ENCODE measurements around the gene NEU4. TPM values are rescaled to one million over a fixed set of nuclear protein-coding genes. Genes with fewer than 3 reads are reported as not detected.
"Not testable (repeated sequence)": the region's sequence is repeated elsewhere in the genome, so short reads cannot be mapped to it uniquely, and the experiment has no call there.

NEU4 gene
- total RNA-seq, 2 donors from 2014 or later: 4.1 to 9.4 TPM

- Mint-ChIP-seq H3K4me3 (no peak overlapping the region), H3K27me3 (no peaks in the 10 kb centered on the region), H3K27ac (peak overlapping the region; percentile 88), H3K4me1 (peaks cover 8% of the 10 kb centered on the region), H3K36me3 (ENCODE audit: low read depth) (no peaks in the 10 kb centered on the region)
- no peak for ATAC-seq
- H3K9me3 ChIP-seq (ENCODE audit: control insufficient read depth, low read length, poor library complexity, severe bottlenecking): no peaks in the 10 kb centered on the region
- DNase-seq: no peak
Observed at GRCh38 chr2:241816431-241817121, 7.6 kb downstream of the NEU4 start.

DNA sequence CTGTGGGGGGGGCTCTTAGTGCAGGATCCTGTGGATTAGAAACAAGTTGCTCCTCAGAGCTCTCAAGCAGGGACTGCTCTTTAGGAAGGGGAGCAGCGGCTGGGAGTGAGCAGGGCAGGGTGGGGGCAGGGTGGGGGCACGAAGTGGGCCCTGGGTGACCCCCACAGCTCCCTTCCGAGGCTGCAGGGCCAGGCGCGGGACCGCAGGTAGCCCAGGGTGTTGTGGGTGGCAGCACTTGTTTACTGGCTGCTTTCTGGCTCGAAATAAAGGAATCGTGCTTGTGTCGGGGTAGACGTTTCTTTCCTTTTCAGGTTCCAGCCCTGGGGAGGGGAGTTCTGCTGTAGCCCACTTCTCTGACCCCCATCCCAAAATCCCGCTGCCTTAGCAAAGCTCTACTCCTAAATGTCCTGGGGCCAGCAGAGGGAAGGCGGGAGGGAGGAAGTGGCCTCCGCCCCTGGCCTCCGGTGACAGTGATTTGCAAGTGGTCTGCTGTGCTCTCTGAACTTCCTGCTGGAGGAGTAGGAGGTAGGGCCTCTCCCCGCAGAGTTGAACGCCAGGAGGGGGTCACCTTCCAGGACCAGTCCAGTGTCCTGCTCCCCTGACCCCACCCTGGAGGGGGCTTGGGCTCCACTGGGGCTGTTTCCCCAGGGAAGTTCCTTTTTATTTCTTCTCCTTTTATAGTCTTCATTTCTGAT is 8.3 kb downstream of the NEU4 start:
- Mint-ChIP-seq H3K27me3 (no peaks in the 10 kb centered on the region), H3K4me1 (peaks cover 8% of the 10 kb centered on the region), H3K4me3 (peak overlapping the region; percentile 73), H3K27ac (peak overlapping the region; percentile 88), H3K36me3 (ENCODE audit: low read depth) (no peaks in the 10 kb centered on the region)
- peak in 1 of 3 donors; percentile 12 for DNase-seq
- no peak for ATAC-seq
- H3K9me3 ChIP-seq (ENCODE audit: control insufficient read depth, low read length, poor library complexity, severe bottlenecking): no peaks in the 10 kb centered on the region

DNA sequence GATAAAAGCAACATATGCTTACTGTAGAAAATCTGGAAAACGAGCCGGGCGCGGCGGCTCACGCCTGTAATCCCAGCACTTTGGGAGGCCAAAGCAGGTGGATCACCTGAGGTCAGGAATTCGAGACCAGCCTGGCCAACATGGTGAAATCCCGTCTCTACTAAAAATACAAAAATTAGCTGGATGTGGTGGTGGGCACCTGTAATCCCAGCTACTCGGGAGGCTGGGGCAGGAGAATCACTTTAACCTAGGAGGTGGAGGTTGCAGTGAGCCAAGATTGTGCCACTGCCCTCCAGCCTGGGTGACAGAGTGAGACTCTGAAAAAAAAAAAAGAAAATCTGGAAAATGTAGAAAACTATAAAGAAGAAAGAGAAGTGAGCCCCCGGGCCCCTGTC is 8.8 kb downstream of the NEU4 start:
- Mint-ChIP-seq H3K27ac (peak overlapping the region; percentile 88), H3K4me1 (peaks cover 12% of the 10 kb centered on the region), H3K4me3 (peak overlapping the region; percentile 73)
- H3K9me3 ChIP-seq (ENCODE audit: control insufficient read depth, low read length, poor library complexity, severe bottlenecking); ATAC-seq; H3K27me3 Mint-ChIP-seq; DNase-seq; H3K36me3 Mint-ChIP-seq (ENCODE audit: low read depth): not testable (repeated sequence)

DNA sequence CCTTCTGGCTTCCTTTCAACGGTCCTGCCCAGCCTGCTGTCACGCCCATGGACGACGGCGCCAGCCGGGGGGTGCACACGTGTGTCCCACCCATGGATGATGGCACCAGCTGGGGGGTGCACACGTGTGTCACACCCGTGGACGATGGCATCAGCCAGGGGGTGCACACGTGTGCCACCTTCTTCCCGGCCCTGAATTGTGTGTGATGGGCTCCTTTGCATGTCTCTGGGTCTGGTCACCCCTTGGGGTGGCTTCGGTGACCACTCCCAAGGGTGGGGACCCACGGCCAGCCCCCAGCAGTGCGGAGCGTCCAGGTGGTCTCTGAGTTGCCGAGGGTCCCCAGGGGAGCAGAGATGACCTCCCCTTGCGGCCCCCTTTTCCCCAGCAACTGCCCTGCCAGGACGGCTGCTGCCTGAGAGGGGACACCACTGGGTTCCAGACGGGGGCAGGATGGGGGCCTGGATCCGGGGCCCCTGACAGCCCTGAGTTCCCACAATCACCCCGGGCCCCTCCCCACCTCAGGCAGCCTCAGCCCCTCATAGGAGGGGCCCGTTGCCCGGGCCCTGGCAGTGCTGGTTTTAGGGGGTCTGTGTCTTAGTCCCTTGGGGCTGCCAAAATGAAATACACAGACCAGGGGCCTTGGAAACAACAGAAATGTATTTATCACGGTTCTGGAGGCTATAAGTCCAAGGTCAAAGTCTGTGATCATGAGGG is 9.4 kb downstream of the NEU4 start:
- peaks cover 2% of the 10 kb centered on the region for H3K36me3 Mint-ChIP-seq (ENCODE audit: low read depth)
- H3K4me3 Mint-ChIP-seq: no peak overlapping the region
- H3K4me1 Mint-ChIP-seq: peaks cover 12% of the 10 kb centered on the region
- no peaks in the 10 kb centered on the region for H3K27me3 Mint-ChIP-seq
- ATAC-seq: no peak
- H3K9me3 ChIP-seq (ENCODE audit: control insufficient read depth, low read length, poor library complexity, severe bottlenecking): no peaks in the 10 kb centered on the region
- peak overlapping the region; percentile 88 for H3K27ac Mint-ChIP-seq
- no peak for DNase-seq

GRCh38 chr2:241818943-241819270 is 9.9 kb downstream of the NEU4 start:
- Mint-ChIP-seq H3K4me3 (no peak overlapping the region), H3K27me3 (no peaks in the 10 kb centered on the region), H3K4me1 (peaks cover 11% of the 10 kb centered on the region), H3K36me3 (ENCODE audit: low read depth) (peaks cover 2% of the 10 kb centered on the region), H3K27ac (no peak overlapping the region)
- H3K9me3 ChIP-seq (ENCODE audit: control insufficient read depth, low read length, poor library complexity, severe bottlenecking): no peaks in the 10 kb centered on the region
- ATAC-seq (no peak), DNase-seq (no peak)

GRCh38 chr2:241819947-241820624 is 11.1 kb downstream of the NEU4 start:
- H3K9me3 ChIP-seq (ENCODE audit: control insufficient read depth, low read length, poor library complexity, severe bottlenecking); H3K27ac Mint-ChIP-seq: not testable (repeated sequence)
- DNase-seq: peak in 1 of 3 donors; percentile 9

GRCh38 chr2:241820625-241821384 is 11.8 kb downstream of the NEU4 start:
- H3K27ac Mint-ChIP-seq: no peak overlapping the region
- no peaks in the 10 kb centered on the region for H3K9me3 ChIP-seq (ENCODE audit: control insufficient read depth, low read length, poor library complexity, severe bottlenecking)

More at GRCh38 chr2:241819947-241820624, 11.1 kb downstream of the NEU4 start:
- H3K4me3 Mint-ChIP-seq; H3K36me3 Mint-ChIP-seq (ENCODE audit: low read depth); ATAC-seq; H3K4me1 Mint-ChIP-seq; H3K27me3 Mint-ChIP-seq: not testable (repeated sequence)

GRCh38 chr2:241821460-241822263 is 12.7 kb downstream of the NEU4 start:
- no peaks in the 10 kb centered on the region for H3K9me3 ChIP-seq (ENCODE audit: control insufficient read depth, low read length, poor library complexity, severe bottlenecking)
- Mint-ChIP-seq H3K4me3 (no peak overlapping the region), H3K36me3 (ENCODE audit: low read depth) (peaks cover 2% of the 10 kb centered on the region), H3K27me3 (no peaks in the 10 kb centered on the region), H3K4me1 (peaks cover 9% of the 10 kb centered on the region), H3K27ac (peak overlapping the region; percentile 32)
- ATAC-seq (no peak), DNase-seq (no peak)

More at GRCh38 chr2:241820625-241821384, 11.8 kb downstream of the NEU4 start:
- peaks cover 9% of the 10 kb centered on the region for H3K4me1 Mint-ChIP-seq
- H3K27me3 Mint-ChIP-seq: no peaks in the 10 kb centered on the region
- no peak for DNase-seq
- no peak for ATAC-seq
- H3K36me3 Mint-ChIP-seq (ENCODE audit: low read depth): peaks cover 2% of the 10 kb centered on the region
- H3K4me3 Mint-ChIP-seq: no peak overlapping the region

DNA sequence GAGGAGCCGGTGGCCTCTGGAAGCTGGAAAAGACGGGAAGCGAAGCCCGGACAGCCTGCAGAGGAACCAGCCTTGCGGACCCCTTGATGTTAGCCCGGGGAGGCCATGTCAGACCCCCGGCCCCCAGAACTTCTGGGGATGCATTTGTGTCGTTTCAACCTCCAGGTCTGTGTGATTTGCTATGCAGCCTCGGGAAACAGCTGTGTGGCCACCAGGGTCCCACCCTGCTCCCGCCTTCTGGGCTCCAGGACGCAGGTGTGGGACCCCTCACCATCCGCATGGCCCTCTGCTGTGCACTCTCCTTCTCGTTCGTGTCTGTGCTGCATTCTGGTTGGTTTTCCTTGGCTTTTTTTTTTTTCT is 13.3 kb downstream of the NEU4 start:
- Mint-ChIP-seq H3K4me1 (peaks cover 9% of the 10 kb centered on the region), H3K4me3 (no peak overlapping the region), H3K27ac (peak overlapping the region; percentile 32), H3K36me3 (ENCODE audit: low read depth) (peaks cover 2% of the 10 kb centered on the region), H3K27me3 (no peaks in the 10 kb centered on the region)
- ATAC-seq (no peak), DNase-seq (no peak)
- no peaks in the 10 kb centered on the region for H3K9me3 ChIP-seq (ENCODE audit: control insufficient read depth, low read length, poor library complexity, severe bottlenecking)

DNA sequence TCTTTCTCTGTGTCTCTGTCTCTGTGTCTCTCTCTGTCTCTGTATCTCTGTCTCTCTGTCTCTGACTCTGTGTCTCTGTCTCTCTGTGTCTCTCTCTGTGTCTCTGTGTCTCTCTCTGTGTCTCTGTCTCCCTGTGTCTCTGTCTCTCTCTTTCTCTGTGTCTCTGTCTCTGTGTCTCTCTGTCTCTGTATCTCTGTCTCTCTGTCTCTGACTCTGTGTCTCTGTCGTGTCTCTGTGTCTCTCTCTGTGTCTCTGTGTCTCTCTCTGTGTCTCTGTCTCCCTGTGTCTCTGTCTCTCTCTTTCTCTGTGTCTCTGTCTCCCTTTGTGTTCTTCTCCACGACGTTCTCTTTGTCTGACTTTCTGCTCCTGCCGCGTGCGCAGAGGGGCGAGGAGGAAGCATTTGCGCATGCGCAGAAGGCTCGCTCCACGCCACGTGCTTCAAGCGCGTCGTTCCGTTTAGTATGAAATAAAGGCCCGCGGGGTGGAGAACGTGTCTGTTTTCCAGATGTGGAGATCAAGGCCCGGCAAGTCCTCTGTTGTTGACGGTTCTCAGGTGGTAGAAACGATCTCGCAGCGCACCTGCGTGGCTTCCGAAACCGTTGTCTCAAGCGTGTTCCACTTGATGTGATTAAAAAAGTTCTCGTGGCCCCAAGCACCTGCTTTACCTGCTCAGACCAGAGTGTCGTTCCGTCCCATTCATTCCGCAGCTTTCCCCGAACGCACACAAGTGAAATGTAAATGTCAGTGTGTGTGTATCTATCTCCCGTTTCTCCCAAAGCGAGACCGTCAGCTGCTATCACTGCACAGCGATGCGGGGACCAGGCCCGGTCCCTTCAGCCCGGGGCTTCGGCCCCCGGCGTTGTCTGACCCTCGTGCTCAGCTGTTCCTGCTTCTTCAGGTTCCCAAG is 14.8 kb downstream of the NEU4 start:
- H3K9me3 ChIP-seq (ENCODE audit: control insufficient read depth, low read length, poor library complexity, severe bottlenecking); ATAC-seq; H3K36me3 Mint-ChIP-seq (ENCODE audit: low read depth); H3K4me3 Mint-ChIP-seq; H3K27me3 Mint-ChIP-seq; DNase-seq; H3K4me1 Mint-ChIP-seq: not testable (repeated sequence)
- H3K27ac Mint-ChIP-seq: peak overlapping the region; percentile 24

DNA sequence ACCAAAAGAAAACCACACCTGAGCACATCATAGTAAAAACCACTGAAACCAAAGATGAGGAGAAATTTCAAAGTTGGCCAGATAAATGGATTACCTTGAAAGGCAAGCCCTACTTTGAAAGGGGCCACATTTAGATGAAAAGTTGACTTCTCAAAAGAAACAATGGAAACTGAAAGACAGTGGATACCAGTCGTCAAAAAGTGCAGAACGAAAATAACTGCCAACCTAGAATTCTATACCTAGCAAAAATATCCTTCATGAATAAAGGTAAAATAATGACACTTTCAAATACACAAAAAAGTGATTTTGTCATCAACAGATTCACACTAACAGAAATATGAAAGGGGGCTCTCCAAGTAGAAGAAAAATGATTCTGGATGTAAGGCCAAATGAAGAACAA is 18.4 kb downstream of the NEU4 start:
- peaks cover under 1% of the 10 kb centered on the region for H3K27me3 Mint-ChIP-seq
- peaks cover 2% of the 10 kb centered on the region for H3K36me3 Mint-ChIP-seq (ENCODE audit: low read depth)
- no peak overlapping the region for H3K27ac Mint-ChIP-seq
- no peak overlapping the region for H3K4me3 Mint-ChIP-seq
- no peaks in the 10 kb centered on the region for H3K9me3 ChIP-seq (ENCODE audit: control insufficient read depth, low read length, poor library complexity, severe bottlenecking)
- H3K4me1 Mint-ChIP-seq: peaks cover 5% of the 10 kb centered on the region
- no peak for DNase-seq
- ATAC-seq: no peak
